Sciatic nerve (tissue), 2 donors: ENCODE data around the gene PPT1. TPM values are rescaled to one million over a fixed set of nuclear protein-coding genes. Genes with fewer than 3 reads are reported as not detected.
"Not testable (repeated sequence)": the region's sequence is repeated elsewhere in the genome, so short reads cannot be mapped to it uniquely, and the experiment has no call there.

Experiments used
- ATAC-seq: fragments of 200-7000 bp; cut with Tn5 transposase; one replicate; pipeline ENCODE4 v1.9.1; 2020; ENCODE audit warnings: mild to moderate bottlenecking, moderate library complexity
- DNase-seq: peaks from one replicate; pipeline ENCODE4 v3.0.0-alpha.2; 2020; ENCODE audit warnings: low spot score
- intact Hi-C: fragments of 100-400 bp; cut with DNase I; formaldehyde crosslinking; loops from one replicate; pipeline ENCODE4 v1.14.2; 2022
- total RNA-seq: library from RNA; stranded (reverse); fragmentation: NEBNext Ultra II Directional; extraction: Animal tissue kit (Norgen Biotek cat#: 25700); gene quantifications from one replicate; pipeline ENCODE4 v1.2.1, GENCODE V29; 2021
- donor health status: DM: no; HTN: no; CAD: no.
- donor health status: DM: no; HTN: no; CAD: no.

The PPT1 gene
- total RNA-seq, 1 donor from 2014 or later: 80.3 TPM

GRCh38 chr1:40094466-40095110, 2.5 kb downstream of the PPT1 start:
- no peak for DNase-seq
- intact Hi-C loops: no loop called here
- ATAC-seq: peak; percentile 29

- intact Hi-C loops: no loop called here
- DNase-seq (no peak), ATAC-seq (no peak)
Observed at GRCh38 chr1:40092706-40093639, 4.1 kb downstream of the PPT1 start.

- DNase-seq (no peak), ATAC-seq (no peak)
- intact Hi-C loops: no loop called here
Observed at GRCh38 chr1:40092241-40092640, 4.8 kb downstream of the PPT1 start.

- ATAC-seq (no peak), DNase-seq (no peak)
- intact Hi-C loops: no loop called here
Observed at GRCh38 chr1:40090652-40091355, 6.2 kb downstream of the PPT1 start.

GRCh38 chr1:40084750-40085149, 12.3 kb downstream of the PPT1 start:
- ATAC-seq, intact Hi-C loops: not testable (repeated sequence)
- peak; percentile 80 for DNase-seq

- no peak for ATAC-seq
- intact Hi-C loops: no loop called here
- DNase-seq: no peak
Observed at GRCh38 chr1:40081871-40082270, 15.2 kb downstream of the PPT1 start.

GRCh38 chr1:40079774-40080400, 17.2 kb downstream of the PPT1 start:
- intact Hi-C loops: no loop called here
- ATAC-seq (no peak), DNase-seq (no peak)

- no peak for DNase-seq
- ATAC-seq: peak; percentile 65
- intact Hi-C loops: no loop called here
Observed at GRCh38 chr1:40078512-40079333, 18.3 kb downstream of the PPT1 start.

- intact Hi-C loops: no loop called here
- no peak for ATAC-seq
- DNase-seq: no peak
Observed at GRCh38 chr1:40076895-40077312, 20.1 kb downstream of the PPT1 start.

- no peak for DNase-seq
- intact Hi-C loops: no loop called here
- no peak for ATAC-seq
Observed at GRCh38 chr1:40075266-40075665, 21.8 kb downstream of the PPT1 start.

- ATAC-seq (no peak), DNase-seq (no peak)
- intact Hi-C loops: no loop called here
Observed at GRCh38 chr1:40073062-40073461, 24.0 kb downstream of the PPT1 start.

- intact Hi-C loops: no loop called here
- no peak for DNase-seq
- ATAC-seq: no peak
Observed at GRCh38 chr1:40072142-40072541, 24.9 kb downstream of the PPT1 start.

- intact Hi-C loops: no loop called here
- no peak for DNase-seq
Observed at GRCh38 chr1:40067851-40068250, 29.2 kb downstream of the PPT1 start.

GRCh38 chr1:40067023-40067422, 30.0 kb downstream of the PPT1 start:
- DNase-seq: no peak
- intact Hi-C loops: no loop called here
- no peak for ATAC-seq

More at GRCh38 chr1:40067851-40068250, 29.2 kb downstream of the PPT1 start:
- no peak for ATAC-seq

- DNase-seq: no peak
- ATAC-seq: peak; percentile 58
- intact Hi-C loops: no loop called here
Observed at GRCh38 chr1:40064797-40065499, 32.1 kb downstream of the PPT1 start.

- intact Hi-C loops: no loop called here
- DNase-seq (no peak), ATAC-seq (no peak)
Observed at GRCh38 chr1:40059960-40060750, 36.9 kb downstream of the PPT1 start.

GRCh38 chr1:40059338-40059959, 37.6 kb downstream of the PPT1 start:
- no peak for DNase-seq
- ATAC-seq: peak; percentile 56
- intact Hi-C loops: no loop called here
